ENCODE measurements around the gene PHOX2A.
A peak's percentile ranks its signal among the peaks of the same experiment; 100 is the strongest.

The PHOX2A gene

GRCh38 chr11:72224564-72225410 lies 19.2 kb downstream of the PHOX2A start, which contains the start of gene INPPL1:
TSS of gene INPPL1 (plus strand) at chr11:72224767. CDS start at chr11:72224985, 218 bp downstream.
- no peak for DNase-seq (ENCODE audit: extremely low read depth, low read depth)
- TF ChIP-seq, protein P1, sequence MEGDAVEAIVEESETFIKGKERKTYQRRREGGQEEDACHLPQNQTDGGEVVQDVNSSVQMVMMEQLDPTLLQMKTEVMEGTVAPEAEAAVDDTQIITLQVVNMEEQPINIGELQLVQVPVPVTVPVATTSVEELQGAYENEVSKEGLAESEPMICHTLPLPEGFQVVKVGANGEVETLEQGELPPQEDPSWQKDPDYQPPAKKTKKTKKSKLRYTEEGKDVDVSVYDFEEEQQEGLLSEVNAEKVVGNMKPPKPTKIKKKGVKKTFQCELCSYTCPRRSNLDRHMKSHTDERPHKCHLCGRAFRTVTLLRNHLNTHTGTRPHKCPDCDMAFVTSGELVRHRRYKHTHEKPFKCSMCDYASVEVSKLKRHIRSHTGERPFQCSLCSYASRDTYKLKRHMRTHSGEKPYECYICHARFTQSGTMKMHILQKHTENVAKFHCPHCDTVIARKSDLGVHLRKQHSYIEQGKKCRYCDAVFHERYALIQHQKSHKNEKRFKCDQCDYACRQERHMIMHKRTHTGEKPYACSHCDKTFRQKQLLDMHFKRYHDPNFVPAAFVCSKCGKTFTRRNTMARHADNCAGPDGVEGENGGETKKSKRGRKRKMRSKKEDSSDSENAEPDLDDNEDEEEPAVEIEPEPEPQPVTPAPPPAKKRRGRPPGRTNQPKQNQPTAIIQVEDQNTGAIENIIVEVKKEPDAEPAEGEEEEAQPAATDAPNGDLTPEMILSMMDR (IDR thresholded peaks at IDR 0.05; ENCODE audit: low read depth, low read length): no peak

- DNase-seq (ENCODE audit: extremely low read depth, low read depth): no peak
- TF ChIP-seq, protein P1 (IDR thresholded peaks at IDR 0.05; ENCODE audit: low read depth, low read length): no peak
These were observed 20.1 kb downstream of the PHOX2A start for GRCh38 chr11:72223615-72224563.

DNA sequence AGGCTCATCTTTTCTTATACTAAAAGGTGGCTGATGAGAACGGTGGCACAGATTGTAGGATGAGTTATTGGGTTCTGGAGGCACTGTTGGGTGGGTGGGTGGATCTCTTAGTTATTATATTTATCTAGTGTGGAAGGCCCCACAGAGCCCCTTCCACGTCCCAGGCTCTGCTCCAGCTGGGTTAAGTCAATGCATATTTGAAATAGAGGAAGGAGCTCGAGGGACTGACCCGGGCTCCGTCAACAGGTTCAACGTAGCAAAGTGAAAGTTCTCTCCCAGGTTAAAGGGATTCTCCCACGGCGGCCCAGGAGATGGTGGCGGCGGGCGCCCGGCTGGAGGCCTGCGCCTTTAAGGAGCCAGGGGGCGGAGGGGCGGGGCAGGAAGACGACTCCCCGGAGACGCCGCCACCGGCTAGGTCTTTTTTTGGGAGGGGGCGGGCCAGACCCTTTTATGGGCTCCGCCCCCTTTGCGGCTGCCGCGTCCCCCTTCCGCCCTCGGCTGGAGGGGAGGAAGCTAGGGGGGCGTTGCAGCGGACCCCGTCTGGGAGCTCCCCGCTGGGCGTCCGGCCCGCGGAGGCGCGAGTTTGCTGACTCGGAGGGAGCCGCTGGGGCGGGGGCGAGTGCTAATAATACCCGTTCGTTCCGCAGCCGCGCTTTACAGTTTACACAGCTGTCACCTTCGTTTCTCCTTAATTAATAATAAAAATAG lies 20.9 kb downstream of the PHOX2A start:
- TF ChIP-seq, protein P1 (IDR thresholded peaks at IDR 0.05; ENCODE audit: low read depth, low read length): peak; percentile 11
- peak; percentile 76 for DNase-seq (ENCODE audit: extremely low read depth, low read depth)

- no peak for DNase-seq (ENCODE audit: extremely low read depth, low read depth)
- TF ChIP-seq, protein P1 (IDR thresholded peaks at IDR 0.05; ENCODE audit: low read depth, low read length): no peak
These were observed 21.7 kb downstream of the PHOX2A start for GRCh38 chr11:72222106-72222891.

GRCh38 chr11:72221386-72222075 lies 22.4 kb downstream of the PHOX2A start:
- DNase-seq (ENCODE audit: extremely low read depth, low read depth): no peak
- TF ChIP-seq, protein P1 (IDR thresholded peaks at IDR 0.05; ENCODE audit: low read depth, low read length): no peak

Measured in AG09319 (cell line).